Chondrocyte (in vitro differentiated cells): ENCODE measurements around the gene SP3. TPM values are rescaled to one million over a fixed set of nuclear protein-coding genes. Genes with fewer than 3 reads are reported as not detected.

ENCODE experiments used
- DNase-seq: peaks from one replicate; pipeline ENCODE4 v3.0.0; 2021; ENCODE audit warnings: mixed read lengths, low spot score
- H3K27ac Mint-ChIP-seq: one replicate; pipeline ENCODE4 v1.8.0; 2021; ENCODE audit warnings: mild to moderate bottlenecking, moderate library complexity, mixed read lengths; ENCODE audit not compliant: unreplicated experiment
- H3K27me3 Mint-ChIP-seq: 2 replicates; pipeline ENCODE4 v1.8.0; 2021; ENCODE audit warnings: low read depth, mixed read lengths
- H3K36me3 Mint-ChIP-seq: 2 replicates; pipeline ENCODE4 v1.8.0; 2021; ENCODE audit warnings: low read depth, mixed read lengths
- H3K4me1 Mint-ChIP-seq: 2 replicates; pipeline ENCODE4 v1.8.0; 2021; ENCODE audit warnings: low read depth, mild to moderate bottlenecking, mixed read lengths
- H3K4me3 Mint-ChIP-seq: one replicate; pipeline ENCODE4 v1.8.0; 2021; ENCODE audit warnings: mild to moderate bottlenecking, moderate library complexity, mixed read lengths; ENCODE audit not compliant: unreplicated experiment
- H3K9me3 Mint-ChIP-seq: 2 replicates; pipeline ENCODE4 v1.8.0; 2021; ENCODE audit warnings: low read depth, mixed read lengths
- total RNA-seq: library from RNA; stranded (reverse); gene quantifications from 3 replicates; pipeline ENCODE4 v1.2.1, GENCODE V29; 2021
- TF ChIP-seq, protein P1 (sequence below): fragments of 200-600 bp; sonication (generic); IDR thresholded peaks from 2 replicates; pipeline ENCODE4 v1.5.0; 2021; ENCODE audit warnings: antibody characterized with exemption, mild to moderate bottlenecking, moderate library complexity

Gene SP3
- total RNA-seq, 1 donor from 2014 or later = 59.4 TPM

DNA sequence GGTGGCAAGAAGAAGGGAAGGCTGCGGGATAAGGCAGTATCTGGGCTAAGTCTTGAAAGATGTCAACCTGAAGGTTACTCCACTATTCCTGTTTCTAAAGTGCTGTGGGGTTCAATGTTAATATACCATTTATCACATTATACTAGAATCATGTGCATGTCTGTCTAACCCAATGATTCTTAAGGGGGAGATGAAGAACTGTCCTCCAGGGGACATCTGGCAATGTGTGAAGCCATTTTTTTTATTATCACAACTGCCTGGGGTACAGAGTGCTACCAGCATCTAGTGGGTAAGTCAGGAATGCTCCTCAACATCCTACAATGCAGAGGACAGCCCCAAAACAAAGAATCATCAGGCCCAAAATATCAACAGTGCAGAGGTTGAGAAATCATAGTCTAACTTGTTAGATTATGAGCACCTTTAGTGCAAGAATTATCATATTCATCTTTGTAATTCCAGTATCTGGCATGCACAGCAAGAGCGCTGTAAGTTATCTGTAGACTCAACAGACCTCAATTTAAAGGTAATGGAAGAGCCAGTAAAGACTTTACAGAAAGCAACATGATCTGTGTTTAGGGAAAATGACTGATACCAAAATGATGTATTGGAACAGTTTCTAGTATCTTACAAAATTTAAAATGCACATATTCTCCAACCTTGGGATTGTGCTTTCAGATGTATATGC lies 26.3 kb downstream of the SP3 start:
- Mint-ChIP-seq H3K4me1 (peaks cover 53% of the 10 kb centered on the region), H3K27ac (no peak overlapping the region), H3K4me3 (no peak overlapping the region), H3K36me3 (no peaks in the 10 kb centered on the region), H3K27me3 (no peaks in the 10 kb centered on the region), H3K9me3 (no peaks in the 10 kb centered on the region)
- no peak for DNase-seq
- TF ChIP-seq, protein P1, sequence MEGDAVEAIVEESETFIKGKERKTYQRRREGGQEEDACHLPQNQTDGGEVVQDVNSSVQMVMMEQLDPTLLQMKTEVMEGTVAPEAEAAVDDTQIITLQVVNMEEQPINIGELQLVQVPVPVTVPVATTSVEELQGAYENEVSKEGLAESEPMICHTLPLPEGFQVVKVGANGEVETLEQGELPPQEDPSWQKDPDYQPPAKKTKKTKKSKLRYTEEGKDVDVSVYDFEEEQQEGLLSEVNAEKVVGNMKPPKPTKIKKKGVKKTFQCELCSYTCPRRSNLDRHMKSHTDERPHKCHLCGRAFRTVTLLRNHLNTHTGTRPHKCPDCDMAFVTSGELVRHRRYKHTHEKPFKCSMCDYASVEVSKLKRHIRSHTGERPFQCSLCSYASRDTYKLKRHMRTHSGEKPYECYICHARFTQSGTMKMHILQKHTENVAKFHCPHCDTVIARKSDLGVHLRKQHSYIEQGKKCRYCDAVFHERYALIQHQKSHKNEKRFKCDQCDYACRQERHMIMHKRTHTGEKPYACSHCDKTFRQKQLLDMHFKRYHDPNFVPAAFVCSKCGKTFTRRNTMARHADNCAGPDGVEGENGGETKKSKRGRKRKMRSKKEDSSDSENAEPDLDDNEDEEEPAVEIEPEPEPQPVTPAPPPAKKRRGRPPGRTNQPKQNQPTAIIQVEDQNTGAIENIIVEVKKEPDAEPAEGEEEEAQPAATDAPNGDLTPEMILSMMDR = no peak

DNA sequence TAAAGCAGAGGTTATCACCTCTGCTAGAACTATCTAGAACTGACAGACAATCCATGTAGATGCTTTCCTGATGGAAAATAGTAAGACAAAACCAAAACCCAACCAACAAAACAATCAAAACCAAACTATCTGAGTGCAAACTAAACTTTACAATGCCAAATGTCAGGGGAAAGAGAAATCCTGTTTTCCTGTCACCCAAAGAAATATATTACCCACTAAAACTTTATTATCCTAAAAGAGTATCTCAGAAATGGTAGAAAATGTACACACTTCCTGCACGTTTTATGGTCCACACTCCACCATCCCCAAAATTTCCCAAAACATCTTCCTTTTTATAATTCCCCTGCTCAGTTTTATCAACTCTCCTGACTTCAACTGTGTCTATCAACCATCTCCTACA lies 29.9 kb downstream of the SP3 start:
- DNase-seq = no peak
- no peaks in the 10 kb centered on the region for H3K36me3 Mint-ChIP-seq
- no peak overlapping the region for H3K27ac Mint-ChIP-seq
- no peak overlapping the region for H3K4me3 Mint-ChIP-seq
- TF ChIP-seq, protein P1 = no peak
- no peaks in the 10 kb centered on the region for H3K9me3 Mint-ChIP-seq
- H3K4me1 Mint-ChIP-seq = peaks cover 31% of the 10 kb centered on the region
- H3K27me3 Mint-ChIP-seq = no peaks in the 10 kb centered on the region

DNA sequence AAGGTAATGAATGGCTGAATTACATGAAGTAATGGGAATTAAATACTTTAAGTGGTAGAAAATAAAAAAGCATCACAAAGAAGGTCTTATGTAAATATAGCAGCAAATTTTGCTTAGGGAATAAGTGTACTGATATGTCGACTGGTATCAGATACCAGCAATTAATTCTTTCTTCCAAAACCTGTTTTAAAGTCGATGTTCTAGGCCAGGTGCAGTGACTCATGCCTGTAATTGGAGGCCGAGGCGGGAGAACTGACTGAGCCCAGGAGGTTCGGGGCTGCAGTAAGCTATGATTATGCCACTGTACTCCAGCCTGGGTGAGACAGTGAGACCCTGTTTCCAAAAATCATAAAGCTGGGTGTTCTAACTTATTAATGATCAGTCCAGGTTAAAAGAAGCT lies 30.3 kb downstream of the SP3 start:
- Mint-ChIP-seq H3K9me3 (no peaks in the 10 kb centered on the region), H3K4me3 (no peak overlapping the region)

DNA sequence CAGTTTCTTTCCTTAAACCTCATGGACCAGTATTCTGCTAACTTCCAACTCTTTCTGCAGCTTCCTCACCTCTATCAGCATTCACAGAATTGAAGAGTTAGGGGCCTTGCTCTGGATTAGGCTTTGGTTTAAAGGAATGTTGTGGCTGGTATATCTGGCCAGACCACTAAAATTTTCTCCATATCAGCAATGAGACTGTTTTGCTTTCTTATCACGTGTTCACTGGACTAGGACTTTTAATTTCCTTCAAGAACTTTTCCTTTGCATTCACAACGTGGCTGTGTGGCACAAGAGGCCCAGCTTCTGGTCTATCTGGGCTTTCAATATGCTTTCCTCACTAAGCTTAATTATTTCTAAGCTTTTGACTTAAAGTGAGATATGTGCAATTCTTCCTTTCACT lies 33.4 kb downstream of the SP3 start:
- Mint-ChIP-seq H3K36me3 (no peaks in the 10 kb centered on the region), H3K27ac (peak overlapping the region; percentile 37), H3K27me3 (no peaks in the 10 kb centered on the region), H3K4me3 (no peak overlapping the region), H3K9me3 (no peaks in the 10 kb centered on the region), H3K4me1 (peaks cover 6% of the 10 kb centered on the region)
- no peak for DNase-seq
- TF ChIP-seq, protein P1 = no peak

More for the DNA sequence above, 30.3 kb downstream of the SP3 start:
- Mint-ChIP-seq H3K4me1 (peaks cover 27% of the 10 kb centered on the region), H3K36me3 (no peaks in the 10 kb centered on the region), H3K27me3 (no peaks in the 10 kb centered on the region), H3K27ac (no peak overlapping the region)
- TF ChIP-seq, protein P1 = no peak
- no peak for DNase-seq

DNA sequence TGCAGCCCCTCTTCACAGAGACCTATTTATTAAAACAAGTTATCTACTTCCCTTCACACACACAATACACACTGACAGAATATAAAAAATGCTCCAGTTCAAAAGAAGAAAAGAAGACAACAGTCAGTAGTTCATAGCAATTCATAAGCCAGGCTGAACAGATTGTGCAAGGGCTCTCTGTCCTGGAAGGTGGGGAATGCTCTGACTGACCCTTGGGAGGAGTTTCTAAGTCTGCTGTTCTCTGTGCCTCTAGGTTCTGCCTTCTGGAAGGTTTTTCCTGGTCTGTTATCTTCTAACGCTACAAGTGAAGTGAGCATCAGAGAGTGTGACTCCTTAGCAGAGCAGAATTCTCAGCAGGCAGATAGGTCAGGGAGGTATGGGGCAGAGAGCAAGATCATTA lies 35.7 kb downstream of the SP3 start:
- no peak for DNase-seq
- TF ChIP-seq, protein P1 = no peak
- H3K27me3 Mint-ChIP-seq = no peaks in the 10 kb centered on the region
- no peaks in the 10 kb centered on the region for H3K9me3 Mint-ChIP-seq
- peaks cover 19% of the 10 kb centered on the region for H3K4me1 Mint-ChIP-seq
- no peak overlapping the region for H3K4me3 Mint-ChIP-seq
- no peaks in the 10 kb centered on the region for H3K36me3 Mint-ChIP-seq
- no peak overlapping the region for H3K27ac Mint-ChIP-seq
